Gastrocnemius medialis (tissue), 4 donors: ENCODE measurements around the gene MYL3.

ENCODE experiments used
- POLR2A ChIP-seq, 2 donors: fragments of 450-650 bp; IDR thresholded peaks; one replicate each; pipeline ENCODE4 v1.6.1; 2017; ENCODE audit warnings: antibody characterized with exemption in 2 of 2, mild to moderate bottlenecking in 2 of 2, moderate library complexity in 2 of 2
- TF ChIP-seq, protein P1 (sequence below), 5 experiments: fragments of 450-650 bp in 3 of 5; fragments of 200-600 bp in 2 of 5; sonication (generic) in 2 of 5; IDR thresholded peaks in 4 of 5; conservative IDR thresholded peaks in 1 of 5; 1 replicate in 4 of 5; 2 replicates in 1 of 5; pipeline ENCODE4 v1.5.1; 2016 to 2019; ENCODE audit warnings: antibody characterized with exemption in 5 of 5, mild to moderate bottlenecking in 3 of 5, moderate library complexity in 3 of 5

DNA sequence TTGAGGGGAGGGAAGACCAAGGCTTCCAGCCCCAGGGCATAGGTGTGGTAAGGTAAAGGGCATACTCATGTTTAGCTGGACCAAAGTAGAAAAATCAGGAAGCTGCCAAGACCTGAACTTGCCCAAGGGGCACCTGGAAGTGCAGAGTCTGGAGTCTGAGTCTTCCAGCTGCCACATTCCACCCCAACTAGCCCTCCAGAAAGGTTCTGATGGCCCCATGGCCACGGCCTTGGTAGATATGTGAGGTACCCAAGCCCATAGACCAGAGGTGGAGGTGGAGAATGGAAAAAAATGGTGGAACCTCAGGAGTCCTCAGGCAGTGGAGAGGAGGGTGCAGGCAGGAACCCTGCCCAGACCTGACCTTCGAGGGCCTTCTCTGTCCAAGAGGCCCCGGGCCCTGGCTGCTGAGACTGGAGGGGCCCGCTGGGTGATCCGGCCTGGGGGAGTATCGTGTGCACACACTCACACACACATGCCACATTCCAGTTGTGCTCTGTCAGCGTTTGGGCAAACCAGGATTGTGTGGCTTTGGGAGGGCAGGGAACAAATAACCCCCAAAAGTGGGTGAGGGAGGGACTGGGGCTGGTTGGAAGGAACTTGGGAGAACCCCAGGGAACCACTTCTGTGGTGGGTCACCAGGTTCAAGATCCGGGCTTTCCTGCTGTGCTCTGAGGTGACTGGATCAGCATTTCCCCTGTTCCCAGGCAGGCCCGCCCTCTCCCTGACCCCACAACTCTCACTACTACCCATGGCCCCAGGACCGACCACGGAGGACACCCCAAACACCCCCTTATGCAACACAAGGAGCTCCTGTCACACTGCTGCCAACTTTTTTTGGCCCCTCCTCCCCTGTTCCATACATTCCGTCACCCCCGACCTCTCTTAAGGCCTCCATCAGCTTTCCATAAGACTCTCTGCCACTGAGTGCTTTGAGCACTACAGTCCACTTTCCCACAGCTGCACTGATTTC lies 11.6 kb downstream of the MYL3 start:
- TF ChIP-seq POLR2A (IDR thresholded peaks at IDR 0.05) = no peak
- TF ChIP-seq, protein P1, sequence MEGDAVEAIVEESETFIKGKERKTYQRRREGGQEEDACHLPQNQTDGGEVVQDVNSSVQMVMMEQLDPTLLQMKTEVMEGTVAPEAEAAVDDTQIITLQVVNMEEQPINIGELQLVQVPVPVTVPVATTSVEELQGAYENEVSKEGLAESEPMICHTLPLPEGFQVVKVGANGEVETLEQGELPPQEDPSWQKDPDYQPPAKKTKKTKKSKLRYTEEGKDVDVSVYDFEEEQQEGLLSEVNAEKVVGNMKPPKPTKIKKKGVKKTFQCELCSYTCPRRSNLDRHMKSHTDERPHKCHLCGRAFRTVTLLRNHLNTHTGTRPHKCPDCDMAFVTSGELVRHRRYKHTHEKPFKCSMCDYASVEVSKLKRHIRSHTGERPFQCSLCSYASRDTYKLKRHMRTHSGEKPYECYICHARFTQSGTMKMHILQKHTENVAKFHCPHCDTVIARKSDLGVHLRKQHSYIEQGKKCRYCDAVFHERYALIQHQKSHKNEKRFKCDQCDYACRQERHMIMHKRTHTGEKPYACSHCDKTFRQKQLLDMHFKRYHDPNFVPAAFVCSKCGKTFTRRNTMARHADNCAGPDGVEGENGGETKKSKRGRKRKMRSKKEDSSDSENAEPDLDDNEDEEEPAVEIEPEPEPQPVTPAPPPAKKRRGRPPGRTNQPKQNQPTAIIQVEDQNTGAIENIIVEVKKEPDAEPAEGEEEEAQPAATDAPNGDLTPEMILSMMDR (IDR thresholded peaks at IDR 0.05 in 4 of 5, conservative IDR thresholded peaks at IDR 0.05 in 1 of 5) = no peak
